Endothelial cell of umbilical vein (primary cell): ENCODE results near the gene KANSL1L. TPM values are rescaled to one million over a fixed set of nuclear protein-coding genes. Genes with fewer than 3 reads are reported as not detected.

ENCODE experiments used
- BruUV-seq: library from RNA; stranded (reverse); fragments of 400-500 nt; replicated peaks from 2 replicates; lab custom pipeline; 2021; lab: Mats Ljungman, UMichigan
- CTCF ChIA-PET: fragments of 300-600, 350-600 bp; sonication (Branson Sonifier 250); formaldehyde crosslinking; loops from one replicate; lab custom pipeline; 2021; ENCODE audit warnings: antibody characterized with exemption, inconsistent platforms; lab: Charles Lee
- POLR2A ChIA-PET: fragments of 300-600, 350-600 bp; sonication (Branson Sonifier 250); formaldehyde crosslinking; loops from one replicate; lab custom pipeline; 2021; ENCODE audit warnings: antibody characterized with exemption, inconsistent platforms; lab: Charles Lee
- DNase-seq: peaks from one replicate; pipeline ENCODE4 v3.0.0-alpha.2; 2011; ENCODE audit warnings: low read depth, low spot score
- FAIRE-seq: peaks from 2 replicates; lab custom pipeline; 2011; peaks lifted over from hg19 to GRCh38; lab: Jason Lieb, UNC
- H2AFZ ChIP-seq: 2 replicates; pipeline ENCODE4 v1.6.0; 2012; ENCODE audit warnings: low read depth, low read length, control low read depth, inconsistent platforms
- H3K27ac ChIP-seq: 2 replicates; pipeline ENCODE4 v1.5.1; 2011; ENCODE audit warnings: low read depth, mild to moderate bottlenecking, control low read depth, low read length, moderate library complexity; ENCODE audit not compliant: insufficient read depth
- H3K27me3 ChIP-seq, 2 experiments: 2 replicates each; pipeline versions ENCODE4 v1.6.0 to v1.6.1; 2011; ENCODE audit warnings: low read length in 2 of 2, mixed read lengths in 1 of 2; ENCODE audit not compliant: control insufficient read depth in 2 of 2, insufficient read depth in 2 of 2
- H3K36me3 ChIP-seq, 2 experiments: 2 replicates in 1 of 2; 3 replicates in 1 of 2; pipeline ENCODE4 v1.5.1; 2011; ENCODE audit warnings: low read length in 2 of 2, mild to moderate bottlenecking in 1 of 2, moderate library complexity in 1 of 2; ENCODE audit not compliant: control insufficient read depth in 2 of 2, insufficient read depth in 2 of 2; ENCODE audit errors: extremely low read depth in 1 of 2
- H3K4me1 ChIP-seq: 3 replicates; pipeline ENCODE4 v1.5.1; 2011; ENCODE audit warnings: mild to moderate bottlenecking, low read length; ENCODE audit not compliant: control insufficient read depth, insufficient read depth; ENCODE audit errors: extremely low read depth
- H3K4me2 ChIP-seq: 2 replicates; pipeline ENCODE4 v1.6.1; 2011; ENCODE audit warnings: low read length, control low read depth, mixed read lengths; ENCODE audit not compliant: insufficient read depth
- H3K4me3 ChIP-seq, 3 experiments: fragments of 200-600 bp in 1 of 3; sonication (generic), shearing (Covaris generic) in 1 of 3; replicated peaks in 1 of 3; 2 replicates each; pipeline ENCODE4 v1.5.1; 2011 to 2016; ENCODE audit warnings: control low read depth in 3 of 3, low read length in 3 of 3, mild to moderate bottlenecking in 2 of 3, inconsistent platforms in 1 of 3, low read depth in 1 of 3, moderate library complexity in 1 of 3; ENCODE audit not compliant: insufficient read depth in 1 of 3
- H3K79me2 ChIP-seq: 2 replicates; pipeline ENCODE4 v1.6.0; 2012; ENCODE audit warnings: low read length, inconsistent platforms; ENCODE audit not compliant: control insufficient read depth, insufficient read depth
- H3K9ac ChIP-seq: replicated peaks from 2 replicates; pipeline ENCODE3; 2011; ENCODE audit warnings: low read length, control low read depth; ENCODE audit not compliant: insufficient read depth; ENCODE audit errors: extremely low read depth
- H3K9me1 ChIP-seq: replicated peaks from 3 replicates; pipeline ENCODE4 v1.6.0; 2011; ENCODE audit warnings: mild to moderate bottlenecking, low read length; ENCODE audit not compliant: control insufficient read depth, insufficient read depth; ENCODE audit errors: extremely low read depth
- H3K9me3 ChIP-seq: replicated peaks from 2 replicates; pipeline ENCODE4 v1.5.1; 2012; ENCODE audit warnings: low read length, inconsistent platforms; ENCODE audit not compliant: control insufficient read depth, insufficient read depth
- H4K20me1 ChIP-seq: replicated peaks from 2 replicates; pipeline ENCODE3; 2011; ENCODE audit warnings: mild to moderate bottlenecking, low read length; ENCODE audit not compliant: control insufficient read depth, insufficient read depth; ENCODE audit errors: extremely low read depth
- EZH2 ChIP-seq: IDR thresholded peaks from 2 replicates; pipeline ENCODE4 v1.6.1; 2012; ENCODE audit warnings: borderline replicate concordance, low read depth, mild to moderate bottlenecking, moderate library complexity, low read length, inconsistent platforms; ENCODE audit not compliant: severe bottlenecking
- FOS ChIP-seq: IDR thresholded peaks from 2 replicates; pipeline ENCODE4 v1.6.1; 2011; ENCODE audit warnings: mild to moderate bottlenecking, low read length, moderate library complexity, borderline replicate concordance; ENCODE audit not compliant: insufficient read depth
- GATA2 ChIP-seq: IDR thresholded peaks from 2 replicates; pipeline ENCODE4 v1.7.0; 2011; ENCODE audit warnings: low read depth, mild to moderate bottlenecking, moderate library complexity, mixed read lengths, low read length; ENCODE audit not compliant: insufficient read length, insufficient read depth
- JUN ChIP-seq: IDR thresholded peaks from 2 replicates; pipeline ENCODE4 v1.6.1; 2011; ENCODE audit warnings: borderline replicate concordance, low read depth; ENCODE audit not compliant: insufficient read length, insufficient read depth
- MYC ChIP-seq: IDR thresholded peaks from one replicate; pipeline ENCODE4 v1.6.1; 2011; ENCODE audit warnings: mild to moderate bottlenecking, low read depth, low read length
- POLR2A ChIP-seq: IDR thresholded peaks from 2 replicates; pipeline ENCODE4 v1.6.1; 2012; ENCODE audit warnings: low read depth, mild to moderate bottlenecking, control low read depth, low read length
- POLR2AphosphoS5 ChIP-seq: IDR thresholded peaks from 2 replicates; pipeline ENCODE4 v1.6.1; 2012; ENCODE audit warnings: low read depth, mild to moderate bottlenecking, control low read depth, low read length, moderate library complexity; ENCODE audit not compliant: insufficient read depth
- dilution Hi-C: fragments of 300-500 bp; cut with MboI; formaldehyde crosslinking; loops from one replicate; pipeline ENCODE4 v1.15.0; 2019; ENCODE audit warnings: low sequenced_read_pairs; ENCODE audit not compliant: extremely low pct_ligation_motif_present
- intact Hi-C: fragments of 100-400 bp; cut with micrococcal nuclease; formaldehyde crosslinking; loops from one replicate; pipeline ENCODE4 v1.10.0; 2022
- polyA plus RNA-seq, 4 experiments: library from polyadenylated mRNA; depleted of rRNA in 3 of 4; stranded (reverse) in 3 of 4; unstranded in 1 of 4; fragments of >200 nt; gene quantifications; 2 replicates each; pipeline versions ENCODE4 v1.2.1 to v1.2.3, GENCODE V29; 2011 to 2012; ENCODE audit warnings: missing spikeins in 1 of 4
- total RNA-seq: library from RNA; stranded (reverse); gene quantifications from 2 replicates; pipeline ENCODE4 v1.2.3, GENCODE V29; 2021
- TF ChIP-seq, protein P1 (sequence below), 2 donors: IDR thresholded peaks; 1 replicate in 1 of 2; 2 replicates in 1 of 2; pipeline ENCODE4 v1.5.1; 2011; ENCODE audit warnings: low read length in 2 of 2, mild to moderate bottlenecking in 2 of 2, moderate library complexity in 2 of 2, control low read depth in 1 of 2, inconsistent platforms in 1 of 2, low read depth in 1 of 2; ENCODE audit not compliant: insufficient read depth in 1 of 2; ENCODE audit errors: extremely low read depth in 1 of 2
- TF ChIP-seq, protein P2 (sequence below): IDR thresholded peaks from 2 replicates; pipeline ENCODE4 v1.6.1; 2011; ENCODE audit not compliant: insufficient read depth, insufficient read length

The KANSL1L gene
- total and polyA plus RNA-seq, 2 donors (not counting 3 experiments of a cell fraction or from before 2014, with no cell fraction given), result 4.3 to 14.0 TPM

DNA sequence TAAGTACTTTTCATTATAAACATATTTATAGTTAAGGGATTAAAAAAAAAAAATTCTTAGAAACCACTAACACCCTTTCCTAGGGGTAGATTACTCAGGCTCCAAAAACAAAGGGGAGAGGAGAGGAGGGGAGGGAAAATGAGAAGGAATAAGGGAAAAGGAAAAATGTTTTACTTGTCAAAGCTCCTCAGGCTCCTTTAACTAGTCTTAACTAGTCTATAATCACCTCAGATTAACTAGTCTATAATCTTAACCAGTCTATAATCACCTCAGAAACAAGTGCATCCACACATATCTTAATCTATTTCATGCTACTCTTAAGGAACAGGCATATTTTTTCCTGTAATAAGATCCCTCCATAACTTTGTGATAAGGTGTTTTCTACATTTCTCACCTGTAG, 76.4 kb downstream of the KANSL1L start:
- Histone ChIP-seq H3K4me3 (no peak overlapping the region), H3K9me1 (no peaks in the 10 kb centered on the region), H3K4me1 (no peaks in the 10 kb centered on the region), H3K36me3 (no peaks in the 10 kb centered on the region), H3K4me2 (no peak overlapping the region), H4K20me1 (no peaks in the 10 kb centered on the region), H2AFZ (no peak overlapping the region), H3K27me3 (no peaks in the 10 kb centered on the region), H3K9ac (no peak overlapping the region), H3K9me3 (no peaks in the 10 kb centered on the region), H3K27ac (no peak overlapping the region), H3K79me2 (no peaks in the 10 kb centered on the region)
- CTCF ChIA-PET, result interaction anchor here (0.8 kb wide), 2 partner anchors 15 to 17 kb away, joined by 3 read pairs; no protein-coding TSS in a partner anchor
- DNase-seq (no peak), FAIRE-seq (no peak)
- dilution Hi-C loops (no loop called here), intact Hi-C loops (no loop called here)
- TF ChIP-seq POLR2AphosphoS5 (no peak), FOS (no peak), MYC (no peak), JUN (no peak), POLR2A (no peak), EZH2 (no peak), GATA2 (no peak)
- TF ChIP-seq, protein P1, sequence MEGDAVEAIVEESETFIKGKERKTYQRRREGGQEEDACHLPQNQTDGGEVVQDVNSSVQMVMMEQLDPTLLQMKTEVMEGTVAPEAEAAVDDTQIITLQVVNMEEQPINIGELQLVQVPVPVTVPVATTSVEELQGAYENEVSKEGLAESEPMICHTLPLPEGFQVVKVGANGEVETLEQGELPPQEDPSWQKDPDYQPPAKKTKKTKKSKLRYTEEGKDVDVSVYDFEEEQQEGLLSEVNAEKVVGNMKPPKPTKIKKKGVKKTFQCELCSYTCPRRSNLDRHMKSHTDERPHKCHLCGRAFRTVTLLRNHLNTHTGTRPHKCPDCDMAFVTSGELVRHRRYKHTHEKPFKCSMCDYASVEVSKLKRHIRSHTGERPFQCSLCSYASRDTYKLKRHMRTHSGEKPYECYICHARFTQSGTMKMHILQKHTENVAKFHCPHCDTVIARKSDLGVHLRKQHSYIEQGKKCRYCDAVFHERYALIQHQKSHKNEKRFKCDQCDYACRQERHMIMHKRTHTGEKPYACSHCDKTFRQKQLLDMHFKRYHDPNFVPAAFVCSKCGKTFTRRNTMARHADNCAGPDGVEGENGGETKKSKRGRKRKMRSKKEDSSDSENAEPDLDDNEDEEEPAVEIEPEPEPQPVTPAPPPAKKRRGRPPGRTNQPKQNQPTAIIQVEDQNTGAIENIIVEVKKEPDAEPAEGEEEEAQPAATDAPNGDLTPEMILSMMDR (IDR thresholded peaks at IDR 0.05; ENCODE audit: extremely low read depth in 1 of 2, insufficient read depth in 1 of 2, low read depth in 1 of 2, low read length in 2 of 2), result no peak
- TF ChIP-seq, protein P2, sequence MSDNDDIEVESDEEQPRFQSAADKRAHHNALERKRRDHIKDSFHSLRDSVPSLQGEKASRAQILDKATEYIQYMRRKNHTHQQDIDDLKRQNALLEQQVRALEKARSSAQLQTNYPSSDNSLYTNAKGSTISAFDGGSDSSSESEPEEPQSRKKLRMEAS, result no peak
- POLR2A ChIA-PET, result no interaction called here
- no TSS peak for BruUV-seq
